ENCODE results near the gene ABCA2.
"Not testable (repeated sequence)": the region's sequence is repeated elsewhere in the genome, so short reads cannot be mapped to it uniquely, and the experiment has no call there.

The ABCA2 gene

DNA sequence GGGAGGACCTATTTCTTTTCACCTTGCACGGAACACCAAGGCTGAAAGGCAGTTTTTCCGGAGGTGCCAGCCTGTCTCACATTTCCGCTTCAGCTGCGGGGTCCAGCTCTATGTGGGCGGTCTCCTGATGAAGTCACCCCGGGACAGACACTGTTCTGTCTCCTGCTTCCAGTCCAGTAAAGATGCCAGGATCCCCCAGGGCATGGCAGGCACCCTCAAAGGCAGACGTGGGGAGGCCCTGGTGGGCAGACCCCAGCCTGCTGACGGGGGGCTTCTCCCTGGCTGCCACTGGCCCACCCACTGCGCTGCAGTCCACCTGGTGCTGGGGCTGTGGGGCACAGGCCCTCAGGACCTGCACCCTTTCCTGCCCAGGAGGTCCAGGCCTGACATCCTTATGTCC lies 34.8 kb upstream of the ABCA2 start:
- DNase-seq = not testable (repeated sequence)

- no peak for DNase-seq
These were observed 34.3 kb upstream of the ABCA2 start for GRCh38 chr9:137062384-137062783.

DNA sequence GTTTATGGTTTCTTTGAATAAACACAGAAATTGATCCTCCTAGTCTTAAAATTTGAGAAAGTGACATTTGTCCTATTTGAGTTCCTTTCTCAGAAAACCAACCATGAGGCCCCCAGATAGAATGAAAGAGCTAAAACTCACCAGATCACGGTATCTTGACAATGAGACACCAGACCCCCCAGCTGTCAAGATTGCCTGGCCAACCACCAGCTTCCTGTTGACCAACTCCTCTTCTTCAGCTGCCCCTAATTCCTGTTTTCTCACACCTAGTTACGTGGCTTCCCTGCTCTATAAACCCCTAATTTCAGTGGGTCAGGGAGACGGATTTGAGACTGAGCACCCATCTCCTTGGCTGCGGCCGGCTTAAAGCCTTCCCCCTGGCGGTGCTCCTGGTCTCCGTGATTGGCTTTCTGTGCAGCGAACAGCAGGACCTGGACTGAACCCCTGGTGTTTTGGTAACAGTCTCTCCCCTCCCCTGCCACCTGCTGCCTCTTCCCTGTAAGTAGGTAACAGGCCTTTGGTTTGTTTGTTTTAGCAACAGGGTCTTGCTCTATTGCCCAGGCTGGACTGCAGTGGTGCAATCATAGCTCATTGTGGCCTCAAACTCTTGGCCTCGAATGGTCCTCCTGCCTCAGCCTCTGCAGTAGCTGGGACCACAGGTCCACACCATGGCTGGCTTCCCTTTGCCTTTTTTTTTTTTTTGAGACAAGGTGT lies 30.6 kb upstream of the ABCA2 start:
- DNase-seq = no peak

GRCh38 chr9:137057545-137057944 lies 29.5 kb upstream of the ABCA2 start:
- DNase-seq = no peak

DNA sequence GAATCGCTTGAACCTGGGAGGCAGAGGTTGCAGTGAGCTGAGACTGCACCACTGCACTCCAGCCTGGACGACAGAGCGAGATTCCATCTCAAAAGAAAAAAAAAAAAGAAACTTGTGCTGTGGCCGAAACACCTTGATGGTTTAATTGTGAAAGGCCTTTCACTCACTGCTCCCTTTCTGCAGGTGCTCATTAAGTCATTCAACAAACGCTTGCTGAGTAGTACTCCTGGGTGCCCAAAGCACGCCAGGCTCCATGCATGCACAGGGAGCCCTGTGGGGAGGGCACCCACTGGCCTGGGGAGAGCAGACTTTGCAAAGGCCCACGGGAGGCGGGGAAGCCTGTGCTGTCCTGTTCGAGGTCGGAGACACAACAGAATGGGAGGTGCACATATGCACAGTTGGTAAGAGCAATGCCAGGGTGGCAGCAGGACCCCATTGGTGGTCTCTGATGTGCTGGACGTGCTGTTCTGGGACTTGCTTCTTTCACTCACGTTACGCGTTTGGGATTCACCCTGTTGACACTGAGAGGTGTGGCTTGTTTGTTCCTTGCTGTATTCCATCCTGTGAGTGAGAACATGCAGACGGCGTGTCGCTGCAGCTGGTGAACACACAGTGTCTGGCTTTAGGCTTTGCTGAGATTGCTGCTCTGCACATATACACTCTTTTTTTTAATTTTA lies 28.8 kb upstream of the ABCA2 start:
- DNase-seq = no peak

DNA sequence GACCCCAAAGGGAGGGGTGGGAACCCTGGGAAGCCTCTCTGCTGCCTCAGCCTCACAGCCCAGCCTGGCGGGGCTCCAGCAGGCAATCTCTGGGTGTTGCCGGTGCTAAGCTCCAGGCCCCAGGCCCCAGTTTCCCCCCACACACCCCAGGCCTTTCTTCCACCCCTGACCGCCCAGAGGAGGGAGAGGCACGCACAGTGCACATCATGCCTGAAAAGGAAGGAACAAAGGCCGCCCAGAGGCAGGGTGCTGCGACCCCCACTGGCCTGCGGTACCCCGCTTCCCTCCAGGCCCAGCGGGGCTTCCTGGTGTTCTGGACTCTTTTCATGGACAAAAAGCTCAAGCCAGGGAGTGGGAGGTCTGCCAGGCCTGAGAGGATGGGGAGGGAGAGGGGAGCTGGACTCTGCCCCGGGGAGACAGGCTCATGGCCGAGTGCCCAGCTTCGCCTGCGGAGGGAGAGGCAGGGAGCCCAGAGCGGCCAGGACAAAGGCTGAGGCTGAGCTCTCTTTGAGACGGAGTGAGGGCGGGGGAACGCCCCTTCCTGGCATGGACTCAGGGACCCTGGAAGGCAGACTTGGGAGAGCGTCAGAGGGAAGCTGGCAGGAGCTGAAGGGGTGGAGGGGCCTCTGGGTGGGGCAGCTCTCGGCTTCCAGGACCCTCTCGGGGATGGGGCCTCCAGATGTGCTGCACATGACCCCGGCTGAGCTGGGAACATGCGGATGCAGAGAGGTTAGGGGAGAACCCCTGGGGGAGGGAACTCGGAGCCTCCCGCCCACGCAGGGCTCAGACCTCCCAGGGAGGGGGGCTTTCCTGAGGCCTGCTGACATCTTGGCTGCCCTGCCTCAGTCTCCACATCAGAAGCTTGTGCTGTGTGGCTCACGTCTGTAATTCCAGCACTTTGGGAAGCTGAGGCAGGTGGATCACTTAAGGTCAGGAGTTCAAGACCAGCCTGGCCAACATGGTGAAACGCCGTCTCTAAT lies 27.6 kb upstream of the ABCA2 start:
- DNase-seq = peak; percentile 93

DNA sequence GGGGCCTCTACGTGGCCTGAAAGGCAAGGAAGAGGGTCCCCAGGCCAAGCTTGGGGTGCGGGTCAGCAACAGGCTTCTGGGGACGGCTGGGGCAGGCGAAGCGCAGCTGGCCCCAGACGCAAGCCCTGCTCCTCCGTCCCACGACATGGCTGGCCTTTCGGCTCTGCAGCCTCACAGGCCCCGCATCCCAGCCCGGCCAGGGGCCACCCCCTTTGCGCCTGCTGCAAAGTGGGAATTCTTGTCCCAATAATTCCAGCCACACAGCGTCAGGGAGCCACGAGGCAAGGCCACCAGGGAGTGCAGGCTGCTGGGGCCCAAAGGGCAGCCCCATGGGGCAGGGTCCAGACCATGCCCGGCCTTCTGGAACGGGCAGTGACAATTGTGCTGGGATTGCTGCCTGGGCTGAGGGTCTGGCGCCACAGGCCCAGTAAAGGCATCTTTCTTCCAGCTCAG lies 26.9 kb upstream of the ABCA2 start:
- DNase-seq = no peak

DNA sequence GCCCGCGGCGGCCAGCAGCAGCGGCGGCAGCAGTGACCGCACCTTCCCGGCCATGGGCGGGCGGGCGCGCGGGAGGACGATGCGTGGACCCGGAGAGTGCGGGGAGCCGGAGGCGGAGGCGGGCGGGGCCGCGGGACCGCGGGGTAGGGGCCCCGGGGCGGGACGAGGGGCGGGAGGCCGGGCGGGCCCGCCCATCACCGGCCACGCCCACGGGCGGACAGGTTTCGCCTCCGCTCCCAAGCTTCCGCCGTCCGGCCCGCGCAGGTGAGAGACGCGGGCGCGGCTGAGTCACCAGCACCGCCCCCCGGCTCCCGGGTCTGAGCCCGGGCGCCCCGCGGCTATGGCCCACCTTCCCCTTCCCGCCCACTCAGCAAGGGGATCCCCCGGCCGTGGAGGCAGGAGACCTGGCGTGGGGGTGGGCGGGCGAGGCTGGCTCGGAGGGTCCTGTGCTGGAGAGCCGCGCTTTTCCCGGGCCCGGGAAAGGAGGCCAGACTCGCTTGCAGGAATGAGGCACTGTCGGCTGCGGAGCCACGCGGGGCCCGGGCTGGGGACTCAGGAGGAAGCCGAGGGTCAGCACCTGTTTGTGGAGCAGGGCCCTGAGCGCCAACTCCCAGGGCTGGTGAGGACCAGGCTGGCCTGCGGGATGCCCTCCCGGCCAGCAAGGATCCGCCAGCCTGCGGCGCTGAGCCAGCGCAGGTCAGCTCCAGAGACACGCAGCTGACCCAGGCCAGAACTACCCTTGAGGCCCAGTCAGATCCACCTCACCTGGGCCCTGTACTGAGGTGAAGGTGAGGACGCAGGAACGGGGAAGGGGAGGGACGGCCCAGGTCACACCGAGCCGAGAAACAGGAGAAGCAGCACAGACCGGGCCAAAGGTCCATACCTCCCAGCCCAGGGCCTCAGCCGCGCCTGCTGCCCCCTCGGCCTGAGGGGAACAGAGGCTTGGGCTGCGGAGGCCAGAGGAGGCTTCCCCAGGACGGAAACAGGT lies 26.2 kb upstream of the ABCA2 start, which contains the start of gene ENTPD2:
Gene ENTPD2 (minus strand): TSS at position 118 of the 988 bp plus-strand sequence. CDS start 64 bp downstream, at position 54.
- no peak for DNase-seq

DNA sequence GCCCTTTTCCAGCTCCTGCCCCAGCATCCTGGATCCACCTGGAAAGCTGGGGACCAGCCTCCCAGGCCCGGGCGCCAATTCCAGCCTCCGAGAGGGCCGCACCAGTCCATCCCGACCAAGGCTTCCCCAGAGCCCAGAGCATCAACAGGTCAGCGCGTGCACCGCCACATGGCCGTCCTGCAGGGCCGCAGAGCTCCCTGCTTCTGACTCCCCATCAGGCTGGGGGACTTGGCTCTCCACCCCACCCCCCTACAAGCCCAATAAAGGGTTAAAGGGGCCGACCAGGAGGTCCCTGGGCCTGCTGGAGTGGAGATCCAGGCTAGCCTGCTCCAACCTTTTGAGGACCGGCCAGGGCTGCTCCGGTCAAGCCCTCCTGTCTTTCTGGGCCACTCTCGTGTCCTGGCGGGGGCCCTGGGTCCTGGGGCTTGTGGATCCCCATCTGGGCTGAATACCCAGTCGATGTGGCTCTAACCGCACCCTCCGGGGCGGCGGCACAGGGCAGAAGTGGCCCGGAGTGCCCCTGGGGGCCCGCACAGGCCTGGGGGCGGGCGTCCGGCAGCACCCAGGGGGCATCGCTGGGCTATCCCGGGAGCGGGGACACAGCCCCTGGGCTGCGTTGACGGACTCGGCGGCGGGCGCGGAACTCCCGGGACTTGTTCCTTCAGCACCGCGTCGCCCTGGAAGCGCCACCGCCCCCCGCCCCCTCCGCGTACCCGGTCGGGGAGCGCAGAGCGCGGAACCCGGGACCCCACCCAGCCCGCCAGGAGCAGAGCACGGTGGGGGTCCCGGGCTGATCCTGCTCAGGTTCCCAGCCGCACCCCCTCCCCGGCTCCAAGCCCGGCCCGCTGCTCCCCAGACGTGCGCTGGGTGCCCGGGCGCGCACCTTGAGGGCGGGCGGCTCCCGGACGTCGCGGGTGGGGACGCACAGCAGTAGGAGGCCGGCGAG lies 25.2 kb upstream of the ABCA2 start:
- no peak for DNase-seq

- DNase-seq = no peak
These were observed 24.3 kb upstream of the ABCA2 start for GRCh38 chr9:137052293-137052692.

DNA sequence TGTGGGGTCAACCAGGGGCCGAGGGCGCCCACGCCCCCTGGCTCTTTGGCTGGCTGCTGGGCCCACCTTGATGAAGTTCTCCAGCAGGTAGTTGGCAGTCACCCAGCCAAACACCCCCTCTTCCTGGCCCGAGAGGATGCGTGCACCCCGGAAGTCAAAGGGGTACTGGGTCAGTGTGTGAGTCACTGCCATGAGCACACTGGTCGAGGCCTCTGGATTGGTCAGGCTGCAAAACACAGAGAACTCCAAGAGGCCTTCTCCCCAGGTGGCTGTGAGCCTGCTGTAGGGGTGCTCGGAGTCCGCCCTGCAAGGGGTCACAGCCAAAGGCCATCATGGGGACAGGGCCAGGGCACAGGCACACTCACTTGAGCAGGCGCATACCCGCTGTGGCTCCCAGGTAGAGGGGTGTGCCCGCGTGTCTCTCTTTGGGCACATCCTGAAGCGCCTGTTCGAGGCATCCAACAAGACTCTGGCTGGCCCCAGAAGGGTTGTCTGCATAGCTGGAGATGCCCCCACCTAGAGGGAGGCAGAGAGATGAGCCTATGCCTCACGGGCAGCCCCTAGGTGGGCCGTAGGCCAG lies 23.2 kb upstream of the ABCA2 start:
- DNase-seq = no peak

DNA sequence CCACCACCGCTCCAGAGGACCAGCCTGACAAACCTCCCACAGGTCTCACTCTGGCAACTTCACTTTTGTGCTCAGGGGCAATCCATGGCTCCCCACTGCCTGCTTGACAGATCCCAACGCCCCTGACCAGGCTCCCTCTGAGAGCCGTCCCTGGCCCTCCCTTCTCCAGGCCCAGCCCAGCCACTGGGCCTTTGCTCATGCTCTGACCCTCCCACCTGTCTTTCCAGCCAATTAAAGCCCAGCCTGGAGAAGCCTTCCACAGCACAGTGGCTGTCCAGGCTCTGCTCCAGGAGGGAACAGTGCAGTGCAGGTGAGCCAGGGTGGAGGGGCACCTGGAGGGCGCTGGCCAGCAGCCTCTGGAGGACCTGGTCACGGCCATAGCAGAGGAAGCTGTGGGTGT lies 22.5 kb upstream of the ABCA2 start:
- DNase-seq = no peak

DNA sequence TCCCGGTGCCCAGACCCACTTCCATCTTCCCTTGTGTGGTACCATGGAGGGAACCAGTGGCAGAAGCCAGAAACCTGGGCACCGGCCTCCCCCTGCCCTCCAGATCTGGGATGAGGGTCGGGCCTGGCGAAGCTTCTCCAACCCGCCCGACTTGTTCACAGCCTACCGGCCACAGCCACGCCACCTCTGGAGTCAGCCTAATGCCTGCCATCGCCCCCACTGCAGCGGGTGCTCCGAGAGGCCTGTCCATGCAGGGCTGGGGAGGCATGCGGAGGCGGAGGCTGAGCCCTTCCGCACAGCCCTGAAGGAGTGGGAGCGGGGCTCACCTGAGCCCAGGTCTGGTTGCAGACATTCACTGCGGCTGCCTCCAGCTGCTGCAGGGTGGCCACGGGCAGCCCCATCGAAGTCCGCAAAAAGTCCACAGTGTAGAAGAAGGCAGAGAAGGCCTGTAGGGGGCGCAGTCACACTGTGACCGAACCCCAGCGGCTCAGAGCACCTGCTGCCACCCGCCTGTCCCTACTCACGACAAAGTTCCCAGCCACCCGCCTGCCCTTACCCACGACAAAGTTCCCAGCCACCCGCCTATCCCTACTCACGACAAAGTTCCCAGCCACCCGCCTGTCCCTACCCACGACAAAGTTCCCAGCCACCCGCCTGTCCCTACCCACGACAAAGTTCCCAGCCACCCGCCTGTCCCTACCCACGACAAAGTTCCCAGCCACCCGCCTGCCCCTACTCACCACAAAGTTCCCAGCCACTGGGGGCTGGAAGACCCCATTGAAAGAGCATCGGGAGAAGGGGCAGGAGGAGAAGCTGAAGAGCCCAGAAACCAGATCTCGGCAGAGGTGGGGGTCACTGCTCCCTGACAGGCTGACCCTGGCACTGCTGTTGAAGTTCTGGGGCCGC lies 21.8 kb upstream of the ABCA2 start:
- DNase-seq = peak; percentile 75

DNA sequence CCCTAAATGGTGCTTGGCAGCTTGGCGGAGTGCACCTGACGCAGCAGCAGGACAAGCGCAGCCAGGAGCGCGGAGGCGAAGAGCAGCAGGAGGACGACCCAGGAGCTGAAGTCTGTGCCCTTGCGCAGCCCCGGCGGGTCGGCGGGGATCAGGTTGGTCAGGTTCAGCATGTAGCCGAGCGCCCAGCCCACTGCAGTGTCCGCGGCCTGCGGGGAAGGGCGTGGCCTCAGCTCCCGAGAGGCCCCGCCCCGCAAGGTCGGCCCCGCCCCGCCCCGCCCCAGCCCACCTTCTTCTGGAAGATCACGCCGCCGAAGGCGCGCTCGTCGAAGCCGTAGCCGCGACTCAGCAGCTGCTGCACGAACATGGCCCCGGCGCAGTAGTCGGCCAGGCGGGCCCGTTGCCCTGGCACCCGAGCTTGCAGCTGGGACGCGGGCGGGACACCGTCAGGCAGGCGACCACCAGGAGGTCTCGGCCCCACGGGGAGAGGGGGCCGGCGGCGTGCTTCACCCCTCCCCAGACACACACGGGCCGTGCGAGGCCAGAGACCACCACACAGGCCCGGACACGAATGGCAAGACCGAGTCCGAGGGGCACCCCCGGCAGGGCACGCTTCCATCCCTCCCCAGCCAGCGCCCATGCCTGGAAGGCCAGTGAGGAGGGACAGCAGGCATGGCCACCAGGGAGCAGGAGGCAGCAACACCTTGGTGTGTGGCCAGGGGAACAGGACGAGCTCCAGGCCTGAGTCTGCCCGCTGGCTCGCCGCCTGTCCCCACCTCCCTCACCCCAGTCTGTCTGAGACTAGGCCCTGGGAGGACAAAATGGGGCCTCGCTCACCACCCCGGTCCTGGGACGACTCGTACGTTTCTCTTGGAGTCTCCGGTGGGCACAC lies 20.9 kb upstream of the ABCA2 start:
- no peak for DNase-seq

DNA sequence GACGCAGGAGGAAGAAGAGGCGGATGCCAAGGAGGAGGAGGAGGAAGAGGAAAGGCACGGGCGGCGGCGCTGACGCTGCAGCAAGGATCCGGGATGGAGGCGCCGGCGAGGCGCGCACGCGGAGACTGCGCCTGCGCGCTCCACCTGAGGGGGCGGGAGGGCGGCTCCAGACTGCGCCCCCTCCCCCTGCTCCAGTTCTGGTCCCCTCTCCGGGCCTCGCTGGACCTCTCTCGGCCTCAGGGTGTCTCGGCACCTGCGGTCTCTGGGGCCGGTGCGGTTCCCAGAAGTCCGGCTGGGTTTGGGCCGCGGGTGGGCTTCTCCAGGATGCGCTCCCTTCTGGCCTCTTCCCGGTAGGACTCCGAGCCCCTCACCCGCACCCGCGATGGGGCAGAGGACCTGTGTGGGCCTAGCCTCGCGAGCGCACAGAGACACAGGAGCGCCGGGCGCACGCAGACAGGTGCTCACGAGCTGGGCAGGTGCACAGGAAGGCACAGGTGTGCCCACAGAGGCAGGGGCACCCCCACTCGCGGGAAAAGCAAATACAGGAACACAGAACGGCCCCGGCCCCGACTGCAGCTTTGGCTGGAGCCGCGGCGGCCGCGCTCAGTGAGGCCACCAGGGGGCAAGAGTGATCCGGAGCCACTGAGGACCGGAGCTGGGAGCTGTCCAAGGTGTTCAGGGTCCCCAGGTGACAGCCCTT lies 18.2 kb upstream of the ABCA2 start, which contains the start of gene NPDC1:
Gene NPDC1 (minus strand): TSS at position 90 of the 700 bp plus-strand sequence. CDS start 188 bp downstream, outside the sequence.
- DNase-seq = peak; percentile 87

DNA sequence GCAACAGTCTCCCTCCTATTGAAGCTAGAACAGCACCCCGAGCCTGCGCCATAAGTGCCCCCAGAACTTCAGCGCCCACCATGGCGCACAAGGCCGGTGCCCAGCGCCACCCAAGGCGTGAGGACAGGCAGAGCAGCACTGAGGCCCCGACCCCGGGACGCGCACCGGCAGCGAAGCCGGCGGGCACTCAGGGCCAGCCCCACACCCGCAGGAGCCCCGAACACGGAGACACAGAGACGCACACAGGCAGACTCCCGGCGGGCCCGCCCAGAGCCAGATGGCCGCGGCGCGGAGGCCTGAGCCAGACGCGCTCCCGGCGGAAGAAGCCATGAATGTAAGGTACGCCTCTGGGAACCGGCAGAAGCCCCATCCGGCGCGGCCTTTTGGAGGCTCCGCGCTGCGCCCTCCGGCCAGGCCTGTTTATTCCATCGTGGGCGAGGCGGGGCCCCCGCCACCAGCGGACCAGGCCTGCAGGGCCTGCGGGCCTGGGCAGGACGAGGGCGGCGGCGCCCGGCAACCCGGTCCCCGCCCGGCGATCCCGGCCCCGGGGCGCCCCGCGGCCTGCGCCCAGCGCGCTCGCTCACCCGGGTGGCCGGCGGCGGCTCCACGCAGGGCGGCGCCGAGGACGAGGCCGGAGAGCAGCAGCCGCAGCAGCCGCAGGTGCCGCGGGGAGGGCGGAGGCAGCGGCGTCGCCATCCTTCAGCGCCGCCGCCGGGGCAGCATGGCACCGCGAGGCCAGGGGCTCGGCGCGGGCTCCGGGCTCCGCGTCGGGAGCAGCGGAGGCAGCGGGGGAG lies 17.5 kb upstream of the ABCA2 start:
- DNase-seq = no peak
